ENCODE results near the gene KDM3B. TPM values are rescaled to one million over a fixed set of nuclear protein-coding genes. Genes with fewer than 3 reads are reported as not detected.

KDM3B gene
- total RNA-seq, 2 donors from 2014 or later, result 98.2 to 104 TPM

DNA sequence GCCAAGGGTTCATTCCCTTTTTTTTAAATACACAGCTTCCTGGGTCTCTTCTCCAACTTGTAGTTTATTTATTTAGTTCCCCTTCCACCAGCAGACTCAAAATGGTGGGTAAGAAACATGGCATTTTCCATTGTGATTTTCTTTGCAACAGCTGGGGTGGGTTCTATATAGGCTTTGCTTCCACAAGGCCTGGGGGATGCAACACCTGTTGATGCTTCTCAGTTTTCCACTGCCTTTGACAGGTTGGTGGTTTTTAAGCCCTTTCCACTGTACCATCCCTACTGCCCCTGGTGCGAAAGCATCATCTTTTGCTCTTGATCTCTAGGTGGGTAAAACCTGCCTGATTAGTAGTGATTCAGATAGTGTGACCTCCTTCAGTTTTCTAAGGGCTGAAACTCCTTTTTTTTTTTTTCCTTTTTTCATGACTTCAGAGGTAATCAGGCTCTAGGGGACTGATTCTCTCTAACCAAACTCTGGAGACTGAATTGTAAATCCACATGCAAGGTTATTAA lies 8.5 kb downstream of the KDM3B start:
- no peak for TF ChIP-seq CTCF (conservative IDR thresholded peaks at IDR 0.05)
- H3K27me3 ChIP-seq (ENCODE audit: control insufficient read depth, insufficient read depth, low read length, poor library complexity, severe bottlenecking), result no peaks in the 10 kb centered on the region
- Mint-ChIP-seq H3K4me1 (no peaks in the 10 kb centered on the region), H3K27me3 (ENCODE audit: insufficient read depth) (no peaks in the 10 kb centered on the region), H3K36me3 (ENCODE audit: low read depth) (peaks cover 2% of the 10 kb centered on the region), H3K27ac (no peak overlapping the region), H3K4me3 (no peak overlapping the region), H3K9me3 (no peaks in the 10 kb centered on the region)
- H3K36me3 ChIP-seq (ENCODE audit: control insufficient read depth, insufficient read depth, low read length), result peaks cover 3% of the 10 kb centered on the region
- no peaks in the 10 kb centered on the region for H3K9me3 ChIP-seq (ENCODE audit: control insufficient read depth, low read length)
- no peak overlapping the region for H3K27ac ChIP-seq (ENCODE audit: low read depth, low read length)
- WGBS, 2 experiments (ENCODE audit: insufficient coverage in 1 of 2, insufficient read length in 1 of 2), result 100% methylated on average over 1 of the region's 1 CpG; no CpG with 5 or more reads in 1 of the 2 experiments
- DNase-seq, result no peak
- H3K9ac ChIP-seq (ENCODE audit: extremely low read depth, low read length, poor library complexity, severe bottlenecking), result no peak overlapping the region
- no peak overlapping the region for H3K4me3 ChIP-seq (ENCODE audit: low read length)
- H3K4me1 ChIP-seq (ENCODE audit: control insufficient read depth, insufficient read depth, low read length), result no peaks in the 10 kb centered on the region

DNA sequence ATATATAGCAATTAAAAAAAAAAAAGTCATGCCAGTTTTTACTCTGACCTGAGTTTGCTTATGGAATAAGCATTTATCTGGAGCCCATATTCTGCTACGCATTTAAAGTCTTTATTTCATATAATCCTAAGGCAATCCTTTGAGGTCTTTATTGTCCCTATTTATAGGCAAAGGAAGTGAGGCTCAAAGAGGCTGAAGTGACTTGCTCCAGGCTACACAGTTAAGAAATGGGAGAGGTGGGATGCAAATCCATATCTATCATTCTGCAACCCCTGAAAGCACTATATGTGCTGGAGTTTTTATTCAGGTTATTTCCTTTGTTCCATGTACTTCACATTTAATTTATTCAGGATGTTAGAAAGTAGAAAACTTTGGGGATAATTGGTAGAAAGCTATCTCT lies 12.1 kb downstream of the KDM3B start:
- Histone ChIP-seq H3K4me1 (ENCODE audit: control insufficient read depth, insufficient read depth, low read length) (no peaks in the 10 kb centered on the region), H3K27ac (ENCODE audit: low read depth, low read length) (no peak overlapping the region), H3K9ac (ENCODE audit: extremely low read depth, low read length, poor library complexity, severe bottlenecking) (no peak overlapping the region), H3K9me3 (ENCODE audit: control insufficient read depth, low read length) (no peaks in the 10 kb centered on the region), H3K27me3 (ENCODE audit: control insufficient read depth, insufficient read depth, low read length, poor library complexity, severe bottlenecking) (no peaks in the 10 kb centered on the region), H3K36me3 (ENCODE audit: control insufficient read depth, insufficient read depth, low read length) (peaks cover 3% of the 10 kb centered on the region), H3K4me3 (ENCODE audit: low read length) (no peak overlapping the region)
- H3K4me1 Mint-ChIP-seq, result peaks cover 4% of the 10 kb centered on the region
- H3K27ac Mint-ChIP-seq, result no peak overlapping the region
- no peaks in the 10 kb centered on the region for H3K27me3 Mint-ChIP-seq (ENCODE audit: insufficient read depth)
- TF ChIP-seq CTCF (conservative IDR thresholded peaks at IDR 0.05), result no peak
- WGBS, 2 experiments (ENCODE audit: insufficient coverage in 1 of 2, insufficient read length in 1 of 2), result 100% methylated on average over 1 of the region's 1 CpG
- DNase-seq, result no peak
- no peak overlapping the region for H3K4me3 Mint-ChIP-seq
- H3K9me3 Mint-ChIP-seq, result no peaks in the 10 kb centered on the region
- H3K36me3 Mint-ChIP-seq (ENCODE audit: low read depth), result peaks cover 2% of the 10 kb centered on the region

GRCh38 chr5:138366632-138367382 lies 14.3 kb downstream of the KDM3B start:
- Histone ChIP-seq H3K9me3 (ENCODE audit: control insufficient read depth, low read length) (no peaks in the 10 kb centered on the region), H3K27me3 (ENCODE audit: control insufficient read depth, insufficient read depth, low read length, poor library complexity, severe bottlenecking) (no peaks in the 10 kb centered on the region), H3K4me3 (ENCODE audit: low read length) (no peak overlapping the region), H3K4me1 (ENCODE audit: control insufficient read depth, insufficient read depth, low read length) (no peaks in the 10 kb centered on the region), H3K27ac (ENCODE audit: low read depth, low read length) (no peak overlapping the region), H3K9ac (ENCODE audit: extremely low read depth, low read length, poor library complexity, severe bottlenecking) (no peak overlapping the region), H3K36me3 (ENCODE audit: control insufficient read depth, insufficient read depth, low read length) (peaks cover 3% of the 10 kb centered on the region)
- Mint-ChIP-seq H3K27me3 (ENCODE audit: insufficient read depth) (no peaks in the 10 kb centered on the region), H3K4me3 (no peak overlapping the region), H3K4me1 (peaks cover 6% of the 10 kb centered on the region), H3K36me3 (ENCODE audit: low read depth) (peaks cover 2% of the 10 kb centered on the region), H3K9me3 (no peaks in the 10 kb centered on the region), H3K27ac (peak overlapping the region; percentile 1)
- no peak for TF ChIP-seq CTCF (conservative IDR thresholded peaks at IDR 0.05)
- 91 to 97% methylated on average over 4 of the region's 4 CpGs for WGBS, 2 experiments (ENCODE audit: insufficient coverage in 1 of 2, insufficient read length in 1 of 2)
- no peak for DNase-seq

Measured in endodermal cell (in vitro differentiated cells).